ENCODE data around the gene CFAP119.

- TF ChIP-seq CTCF (conservative IDR thresholded peaks at IDR 0.05 in 1 of 2, IDR thresholded peaks at IDR 0.05 in 1 of 2; ENCODE audit: extremely low read depth in 1 of 2, insufficient read depth in 1 of 2, low read depth in 1 of 2, low read length in 2 of 2) (no peak), EZH2 (IDR thresholded peaks at IDR 0.05; ENCODE audit: borderline replicate concordance, low read length) (no peak)
These were observed 3.1 kb upstream of the CFAP119 start for GRCh38 chr16:30764816-30765465.

Data from mammary epithelial cell (primary cell).